NCI-H774 (cell line): ENCODE measurements around the gene DXO.
A peak's percentile ranks its signal among the peaks of the same experiment; 100 is the strongest.
"Not testable (repeated sequence)": the region's sequence is repeated elsewhere in the genome, so short reads cannot be mapped to it uniquely, and the experiment has no call there.

Experiments used
- DNase-seq: peaks from one replicate; lab custom pipeline; 2025; lab: John Stamatoyannopoulos, UW

Gene DXO

DNA sequence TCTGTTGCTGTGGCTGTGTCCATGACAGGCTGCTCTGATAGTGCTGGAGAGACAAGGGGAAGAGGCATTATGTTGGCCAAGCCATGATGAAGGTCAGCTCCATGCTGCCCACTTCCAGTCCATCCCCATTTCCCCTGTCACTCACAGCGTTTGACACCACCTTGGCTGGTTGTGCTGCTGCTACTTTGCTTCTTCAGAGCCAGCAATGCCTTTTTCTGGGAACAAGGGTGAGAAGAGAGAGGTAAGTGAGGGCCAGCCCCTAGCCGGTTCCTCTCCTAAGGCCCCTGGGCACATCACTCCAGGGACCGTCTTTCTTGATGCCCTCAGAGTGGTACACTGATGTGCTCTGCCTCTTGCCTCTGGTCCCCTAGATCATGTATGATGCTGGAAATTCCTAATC is 15.1 kb downstream of the DXO start:
- DNase-seq = no peak

GRCh38 chr6:31954511-31954910 is 17.4 kb downstream of the DXO start:
- no peak for DNase-seq

- DNase-seq = no peak
Measured at GRCh38 chr6:31952890-31953289, 19.0 kb downstream of the DXO start.

DNA sequence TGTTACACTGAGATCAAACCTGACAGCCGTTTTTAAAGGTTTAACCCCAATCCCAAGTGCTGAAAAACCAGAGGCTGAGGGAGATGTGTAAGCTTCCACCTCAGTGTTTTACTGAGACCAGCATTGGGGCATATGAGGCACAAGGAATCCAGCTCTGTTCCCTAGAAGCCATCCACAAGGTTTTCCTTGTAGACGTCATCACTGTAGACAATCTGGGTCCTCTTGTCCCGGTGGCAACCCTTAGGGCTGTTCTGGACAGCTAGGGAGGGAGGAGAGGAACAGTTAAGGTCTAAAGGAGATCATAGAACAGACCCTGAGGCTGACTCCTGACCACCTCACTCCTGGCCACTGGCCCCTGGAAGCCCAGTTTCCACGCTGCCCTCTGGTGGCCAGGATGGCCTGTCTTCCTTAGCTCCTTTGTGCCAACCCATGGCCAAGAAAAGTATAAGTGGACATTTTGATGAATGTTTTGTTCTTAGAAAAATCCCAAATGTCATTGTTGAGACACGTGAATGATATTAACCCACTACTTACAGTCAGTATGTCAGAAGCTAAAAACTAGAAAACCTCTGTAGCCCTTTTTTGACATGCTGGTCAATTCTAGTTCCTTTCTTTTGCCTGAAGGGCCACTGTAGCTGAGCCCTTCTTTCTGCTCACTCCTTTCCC is 19.7 kb downstream of the DXO start:
- peak; percentile 5 for DNase-seq

DNA sequence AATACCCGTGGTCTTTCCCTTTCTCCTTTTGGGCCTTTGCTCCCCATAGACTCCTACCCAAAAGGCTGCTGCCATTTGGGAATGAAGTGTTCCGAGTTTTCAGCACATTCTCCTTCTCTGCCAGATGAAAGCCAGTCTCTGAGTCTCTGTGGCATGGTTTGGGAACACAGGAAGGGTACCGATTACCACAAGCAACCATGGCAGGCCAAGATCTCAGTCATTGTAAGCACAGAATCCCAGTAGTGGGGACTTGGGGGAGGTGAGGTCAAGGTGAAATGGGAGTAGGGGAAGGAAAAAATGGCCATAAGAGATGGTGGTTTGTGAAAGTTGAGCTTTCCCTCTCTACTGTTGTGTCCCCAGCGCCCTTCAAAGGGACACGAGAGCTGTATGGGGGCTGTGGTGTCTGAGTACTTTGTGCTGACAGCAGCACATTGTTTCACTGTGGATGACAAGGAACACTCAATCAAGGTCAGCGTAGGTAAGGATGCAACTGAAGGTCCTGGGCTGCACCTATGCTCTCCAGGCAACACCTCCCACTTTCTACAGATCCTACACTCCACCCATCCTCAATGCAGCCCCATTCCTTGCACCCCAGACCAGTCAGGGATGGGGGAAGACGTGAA is 21.9 kb downstream of the DXO start:
- DNase-seq = no peak

DNA sequence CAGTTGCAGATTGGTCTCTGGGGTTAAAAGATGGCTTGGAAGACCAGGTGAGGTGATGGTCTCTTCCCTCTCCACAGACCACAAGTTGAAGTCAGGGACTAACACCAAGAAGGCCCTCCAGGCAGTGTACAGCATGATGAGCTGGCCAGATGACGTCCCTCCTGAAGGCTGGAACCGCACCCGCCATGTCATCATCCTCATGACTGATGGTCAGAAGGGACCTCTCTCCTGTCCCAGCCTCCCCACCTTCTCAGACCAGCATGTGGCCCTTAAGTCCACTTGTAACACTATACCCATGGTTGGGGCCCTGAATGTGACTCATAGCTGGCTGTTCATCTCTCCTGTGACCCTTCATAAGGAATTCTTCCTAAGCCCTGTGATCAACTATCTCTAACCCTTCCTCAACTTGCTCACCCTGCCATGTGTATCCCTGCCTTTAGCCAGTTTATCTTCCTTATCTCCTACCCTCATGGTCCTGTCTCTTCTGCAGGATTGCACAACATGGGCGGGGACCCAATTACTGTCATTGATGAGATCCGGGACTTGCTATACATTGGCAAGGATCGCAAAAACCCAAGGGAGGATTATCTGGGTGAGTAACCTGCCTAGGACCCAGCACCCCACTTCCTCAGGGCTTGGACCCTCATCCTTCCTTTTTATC is 23.1 kb downstream of the DXO start:
- no peak for DNase-seq

DNA sequence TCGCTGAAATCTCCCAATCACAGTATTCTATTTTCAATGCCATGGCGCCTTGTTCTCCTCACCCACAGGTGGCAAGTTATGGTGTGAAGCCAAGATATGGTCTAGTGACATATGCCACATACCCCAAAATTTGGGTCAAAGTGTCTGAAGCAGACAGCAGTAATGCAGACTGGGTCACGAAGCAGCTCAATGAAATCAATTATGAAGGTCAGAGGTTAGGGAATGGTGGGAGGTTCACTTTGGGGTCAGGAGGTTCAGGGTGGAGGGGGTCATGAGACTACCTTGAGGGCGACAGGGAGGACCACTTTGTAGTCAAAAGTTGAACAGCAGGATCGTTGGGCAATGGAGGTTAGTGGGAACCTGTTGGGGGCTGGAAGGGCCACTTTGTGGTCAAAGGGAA is 23.6 kb downstream of the DXO start:
- DNase-seq = no peak

GRCh38 chr6:31947864-31948263 is 24.1 kb downstream of the DXO start:
- DNase-seq = no peak

DNA sequence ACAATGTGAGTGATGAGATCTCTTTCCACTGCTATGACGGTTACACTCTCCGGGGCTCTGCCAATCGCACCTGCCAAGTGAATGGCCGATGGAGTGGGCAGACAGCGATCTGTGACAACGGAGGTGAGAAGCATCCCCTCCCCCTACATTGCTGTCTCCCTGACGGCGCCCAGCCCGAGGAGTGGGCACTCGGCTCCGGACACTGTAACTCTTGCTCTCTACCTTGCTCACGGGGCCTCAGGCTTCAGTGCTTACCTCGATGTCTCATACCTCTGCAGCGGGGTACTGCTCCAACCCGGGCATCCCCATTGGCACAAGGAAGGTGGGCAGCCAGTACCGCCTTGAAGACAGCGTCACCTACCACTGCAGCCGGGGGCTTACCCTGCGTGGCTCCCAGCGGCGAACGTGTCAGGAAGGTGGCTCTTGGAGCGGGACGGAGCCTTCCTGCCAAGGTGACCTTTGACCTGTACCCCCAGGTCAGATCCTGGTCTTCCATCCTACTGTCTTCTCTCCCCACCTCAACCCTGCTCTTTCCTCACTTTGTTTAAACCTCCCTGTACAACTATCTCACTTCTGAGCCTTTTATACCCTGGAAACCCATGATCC is 24.8 kb downstream of the DXO start:
- no peak for DNase-seq

DNA sequence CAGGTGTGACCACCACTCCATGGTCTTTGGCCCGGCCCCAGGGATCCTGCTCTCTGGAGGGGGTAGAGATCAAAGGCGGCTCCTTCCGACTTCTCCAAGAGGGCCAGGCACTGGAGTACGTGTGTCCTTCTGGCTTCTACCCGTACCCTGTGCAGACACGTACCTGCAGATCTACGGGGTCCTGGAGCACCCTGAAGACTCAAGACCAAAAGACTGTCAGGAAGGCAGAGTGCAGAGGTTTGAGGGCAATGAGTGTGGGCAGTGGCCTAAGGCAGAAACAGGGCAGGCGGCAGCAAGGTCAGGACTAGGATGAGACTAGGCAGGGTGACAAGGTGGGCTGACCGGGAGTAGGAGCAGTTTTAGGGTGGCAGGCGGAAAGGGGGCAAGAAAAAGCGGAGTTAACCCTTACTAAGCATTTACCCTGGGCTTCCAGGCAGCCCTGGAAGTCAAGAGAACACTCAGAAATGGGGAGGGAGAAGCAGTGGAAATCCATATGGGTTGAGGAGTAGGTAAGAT is 25.5 kb downstream of the DXO start:
- DNase-seq = no peak

DNA sequence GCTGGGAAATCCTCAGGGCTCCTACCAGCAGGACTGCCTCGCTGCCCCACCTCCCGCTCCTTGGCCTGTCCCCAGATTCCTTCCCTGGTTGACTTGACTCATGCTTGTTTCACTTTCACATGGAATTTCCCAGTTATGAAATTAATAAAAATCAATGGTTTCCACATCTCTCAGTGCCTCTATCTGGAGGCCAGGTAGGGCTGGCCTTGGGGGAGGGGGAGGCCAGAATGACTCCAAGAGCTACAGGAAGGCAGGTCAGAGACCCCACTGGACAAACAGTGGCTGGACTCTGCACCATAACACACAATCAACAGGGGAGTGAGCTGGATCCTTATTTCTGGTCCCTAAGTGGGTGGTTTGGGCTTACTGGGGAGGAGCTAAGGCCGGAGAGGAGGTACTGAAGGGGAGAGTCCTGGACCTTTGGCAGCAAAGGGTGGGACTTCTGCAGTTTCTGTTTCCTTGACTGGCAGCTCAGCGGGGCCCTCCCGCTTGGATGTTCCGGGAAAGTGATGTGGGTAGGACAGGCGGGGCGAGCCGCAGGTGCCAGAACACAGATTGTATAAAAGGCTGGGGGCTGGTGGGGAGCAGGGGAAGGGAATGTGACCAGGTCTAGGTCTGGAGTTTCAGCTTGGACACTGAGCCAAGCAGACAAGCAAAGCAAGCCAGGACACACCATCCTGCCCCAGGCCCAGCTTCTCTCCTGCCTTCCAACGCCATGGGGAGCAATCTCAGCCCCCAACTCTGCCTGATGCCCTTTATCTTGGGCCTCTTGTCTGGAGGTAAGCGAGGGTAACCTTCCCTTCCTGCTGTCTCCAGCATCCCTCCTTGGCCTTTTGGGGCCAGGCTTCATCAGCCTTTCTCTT is 26.2 kb downstream of the DXO start, which contains the start of gene CFB:
Gene CFB (plus strand): TSS at position 589 of the 863 bp plus-strand sequence. CDS start 127 bp downstream, at position 716.
- DNase-seq = no peak

- DNase-seq = no peak
Measured at GRCh38 chr6:31945154-31945506, 26.8 kb downstream of the DXO start.

DNA sequence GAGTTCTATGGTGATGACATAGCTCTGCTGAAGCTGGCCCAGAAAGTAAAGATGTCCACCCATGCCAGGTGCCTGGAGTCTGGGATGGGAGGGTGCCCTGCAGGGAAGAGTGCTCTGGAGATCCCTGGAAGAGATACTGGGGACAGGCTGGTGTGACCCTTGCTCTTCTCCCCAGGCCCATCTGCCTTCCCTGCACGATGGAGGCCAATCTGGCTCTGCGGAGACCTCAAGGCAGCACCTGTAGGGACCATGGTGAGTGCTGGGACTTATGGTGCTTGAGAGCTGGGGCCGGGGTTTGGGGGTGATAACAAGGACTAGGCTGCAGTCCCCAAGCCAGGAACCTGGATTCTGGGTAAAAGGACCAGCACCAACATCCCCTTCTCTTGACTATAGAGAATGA is 28.2 kb downstream of the DXO start:
- no peak for DNase-seq

GRCh38 chr6:31940256-31940664 is 31.7 kb downstream of the DXO start:
- DNase-seq = no peak

- DNase-seq = no peak
Measured at GRCh38 chr6:31935823-31936222, 36.1 kb downstream of the DXO start.

DNA sequence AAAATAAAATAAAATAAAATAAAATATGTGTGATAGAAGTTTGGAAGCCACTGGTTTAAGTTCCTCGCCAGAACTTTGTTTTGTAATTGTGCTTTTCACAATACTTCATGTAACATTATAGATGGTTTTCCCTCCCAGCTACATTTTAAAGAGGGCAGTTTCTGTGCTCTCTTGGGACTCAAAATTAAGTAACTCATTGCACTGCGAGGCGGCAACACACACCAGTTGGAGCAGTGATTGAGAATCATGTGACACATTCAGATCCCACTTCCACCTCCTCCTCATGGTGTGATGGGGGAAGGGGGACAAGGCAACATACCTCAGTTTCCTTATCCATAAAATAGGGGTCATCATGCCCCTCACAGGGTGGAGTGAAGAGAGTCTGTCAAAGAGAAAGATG is 36.9 kb downstream of the DXO start:
- no peak for DNase-seq

DNA sequence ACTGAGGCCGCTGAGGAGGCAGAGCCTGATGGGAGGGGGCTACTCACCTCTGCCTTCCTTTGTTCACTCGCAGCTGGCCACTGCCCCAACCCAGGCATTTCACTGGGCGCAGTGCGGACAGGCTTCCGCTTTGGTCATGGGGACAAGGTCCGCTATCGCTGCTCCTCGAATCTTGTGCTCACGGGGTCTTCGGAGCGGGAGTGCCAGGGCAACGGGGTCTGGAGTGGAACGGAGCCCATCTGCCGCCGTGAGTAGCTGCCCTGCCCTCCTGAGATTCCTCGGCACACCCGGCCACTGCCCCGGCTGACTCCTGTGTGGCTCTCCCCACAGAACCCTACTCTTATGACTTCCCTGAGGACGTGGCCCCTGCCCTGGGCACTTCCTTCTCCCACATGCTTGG is 38.4 kb downstream of the DXO start:
- no peak for DNase-seq

DNA sequence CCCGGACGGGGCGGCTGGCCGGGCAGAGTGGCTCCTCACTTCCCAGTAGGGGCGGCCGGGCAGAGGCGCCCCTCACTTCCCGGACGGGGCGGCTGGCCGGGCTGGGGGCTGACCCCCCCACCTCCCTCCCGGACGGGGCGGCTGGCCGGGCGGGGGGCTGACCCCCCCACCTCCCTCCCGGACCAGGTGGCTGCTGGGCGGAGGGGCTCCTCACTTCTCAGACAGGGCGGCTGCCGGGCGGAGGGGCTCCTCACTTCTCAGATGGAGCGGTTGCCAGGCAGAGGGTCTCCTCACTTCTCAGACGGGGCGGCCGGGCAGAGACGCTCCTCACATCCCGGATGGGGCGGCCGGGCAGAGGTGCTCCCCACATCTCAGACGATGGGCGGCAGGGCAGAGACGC is 39.8 kb downstream of the DXO start:
- not testable (repeated sequence) for DNase-seq

DNA sequence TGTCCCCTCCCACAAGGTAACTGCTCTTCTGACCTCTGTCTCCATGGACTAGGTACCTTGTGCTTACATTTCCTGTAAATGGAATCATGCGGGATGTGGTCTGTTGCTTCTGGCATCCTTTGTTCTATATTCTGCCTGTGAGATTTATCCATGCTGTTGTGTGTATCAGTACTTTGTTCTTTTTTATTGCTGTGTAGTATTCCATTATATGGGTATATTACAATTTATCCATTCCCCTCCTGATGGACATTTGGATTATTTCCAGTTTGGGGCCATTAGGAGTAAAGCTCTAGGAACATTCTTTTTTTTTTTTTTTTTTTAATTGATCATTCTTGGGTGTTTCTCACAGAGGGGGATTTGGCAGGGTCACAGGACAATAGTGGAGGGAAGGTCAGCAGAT is 41.0 kb downstream of the DXO start:
- DNase-seq = no peak

DNA sequence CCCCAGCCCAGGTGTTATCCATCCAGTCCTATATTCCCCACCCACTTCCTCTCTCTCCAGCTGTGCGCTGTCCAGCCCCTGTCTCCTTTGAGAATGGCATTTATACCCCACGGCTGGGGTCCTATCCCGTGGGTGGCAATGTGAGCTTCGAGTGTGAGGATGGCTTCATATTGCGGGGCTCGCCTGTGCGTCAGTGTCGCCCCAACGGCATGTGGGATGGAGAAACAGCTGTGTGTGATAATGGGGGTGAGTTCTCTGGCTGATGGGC is 43.3 kb downstream of the DXO start:
- DNase-seq = no peak

- no peak for DNase-seq
Measured at GRCh38 chr6:31927863-31928671, 43.9 kb downstream of the DXO start.
